ENCODE data around the gene SMIM7.

- no peak for TF ChIP-seq GATA3 (IDR thresholded peaks at IDR 0.05; ENCODE audit: low read depth, low read length)
- no peak for TF ChIP-seq GATA2 (IDR thresholded peaks at IDR 0.05; ENCODE audit: low read depth, low read length)
Observed at GRCh38 chr19:16625163-16625958, 34.6 kb downstream of the SMIM7 start.

Data from SH-SY5Y (cell line).